GM23338 (cell line): ENCODE measurements around the gene KLRF2. TPM values are rescaled to one million over a fixed set of nuclear protein-coding genes. Genes with fewer than 3 reads are reported as not detected.

Source experiments
- ATAC-seq: fragments of 200-7000 bp; cut with Tn5 transposase; 3 replicates; pipeline ENCODE4 v1.9.1; 2020
- DNase-seq: peaks from one replicate; pipeline ENCODE4 v3.0.0-alpha.2; 2015; ENCODE audit warnings: low spot score
- H2AFZ ChIP-seq: fragments of 200-600 bp; sonication (generic); 2 replicates; pipeline ENCODE4 v1.8.0; 2016; ENCODE audit warnings: antibody characterized with exemption, mild to moderate bottlenecking, moderate library complexity
- H3F3A ChIP-seq: fragments of 200-600 bp; sonication (generic); replicated peaks from 2 replicates; pipeline ENCODE4 v1.8.0; 2017; ENCODE audit warnings: antibody characterized with exemption, mixed run types, low read depth
- H3K27ac ChIP-seq: fragments of 200-600 bp; sonication (generic); 2 replicates; pipeline ENCODE4 v1.6.1; 2016; ENCODE audit warnings: low read depth
- H3K27me3 ChIP-seq: fragments of 200-600 bp; sonication (generic); 2 replicates; pipeline ENCODE4 v1.8.0; 2016; ENCODE audit warnings: mild to moderate bottlenecking, mixed run types, moderate library complexity; ENCODE audit not compliant: insufficient read depth
- H3K36me3 ChIP-seq: fragments of 200-600 bp; sonication (generic); 2 replicates; pipeline ENCODE4 v1.8.0; 2016; ENCODE audit warnings: mild to moderate bottlenecking; ENCODE audit not compliant: insufficient read depth
- H3K4me1 ChIP-seq: fragments of 200-600 bp; sonication (generic); 2 replicates; pipeline ENCODE4 v1.8.0; 2016; ENCODE audit warnings: mild to moderate bottlenecking, moderate library complexity; ENCODE audit not compliant: insufficient read depth
- H3K4me2 ChIP-seq: fragments of 200-600 bp; sonication (generic); 2 replicates; pipeline ENCODE4 v1.7.1; 2017; ENCODE audit warnings: mixed run types
- H3K4me3 ChIP-seq: fragments of 200-600 bp; sonication (generic); 2 replicates; pipeline ENCODE4 v1.6.1; 2016; ENCODE audit warnings: mixed run types
- H3K79me2 ChIP-seq: fragments of 200-600 bp; sonication (generic); replicated peaks from 2 replicates; pipeline ENCODE4 v1.8.0; 2017; ENCODE audit warnings: mild to moderate bottlenecking; ENCODE audit not compliant: insufficient read depth
- H3K9me2 ChIP-seq: fragments of 200-600 bp; sonication (generic); 2 replicates; pipeline ENCODE4 v1.8.0; 2017; ENCODE audit not compliant: insufficient read depth
- H4K20me1 ChIP-seq: fragments of 200-600 bp; sonication (generic); replicated peaks from 2 replicates; pipeline ENCODE4 v1.8.0; 2017; ENCODE audit warnings: mild to moderate bottlenecking; ENCODE audit not compliant: insufficient read depth
- H3K27ac Mint-ChIP-seq: 2 replicates; pipeline ENCODE4 v1.8.0; 2020; ENCODE audit warnings: inconsistent platforms, mild to moderate bottlenecking, moderate library complexity, mixed read lengths
- H3K27me3 Mint-ChIP-seq: 3 replicates; pipeline ENCODE4 v1.8.0; 2022; ENCODE audit warnings: low read depth, mild to moderate bottlenecking, moderate library complexity, mixed read lengths, inconsistent platforms; ENCODE audit not compliant: insufficient read depth, poor library complexity
- H3K36me3 Mint-ChIP-seq: 3 replicates; pipeline ENCODE4 v1.8.0; 2021; ENCODE audit warnings: low read depth, mild to moderate bottlenecking, inconsistent platforms, moderate library complexity, mixed read lengths
- H3K4me1 Mint-ChIP-seq: 3 replicates; pipeline ENCODE4 v1.8.0; 2020; ENCODE audit warnings: mild to moderate bottlenecking, inconsistent platforms, mixed read lengths
- H3K4me3 Mint-ChIP-seq: 3 replicates; pipeline ENCODE4 v1.8.0; 2021; ENCODE audit warnings: moderate library complexity, mild to moderate bottlenecking, inconsistent platforms, mixed read lengths
- H3K9me3 Mint-ChIP-seq: 3 replicates; pipeline ENCODE4 v1.8.0; 2020; ENCODE audit warnings: moderate library complexity, mild to moderate bottlenecking, inconsistent platforms, mixed read lengths
- CREB1 ChIP-seq: fragments of 250-450 bp; sonication (Bioruptor Pico); IDR thresholded peaks from 2 replicates; pipeline ENCODE4 v1.5.0; 2020; ENCODE audit warnings: low read depth, mild to moderate bottlenecking, moderate library complexity
- EZH2 ChIP-seq: fragments of 200-600 bp; sonication (generic); IDR thresholded peaks from one replicate; pipeline ENCODE4 v1.8.0; 2017; ENCODE audit warnings: antibody characterized with exemption, mild to moderate bottlenecking, low read depth; ENCODE audit not compliant: unreplicated experiment
- EZH2phosphoT487 ChIP-seq: fragments of 200-600 bp; sonication (generic); IDR thresholded peaks from one replicate; pipeline ENCODE4 v1.8.1; 2018; ENCODE audit warnings: antibody characterized with exemption; ENCODE audit not compliant: unreplicated experiment
- JUNB ChIP-seq: IDR thresholded peaks from one replicate; pipeline ENCODE4 v1.6.1; 2016; ENCODE audit warnings: antibody characterized with exemption; ENCODE audit not compliant: unreplicated experiment
- NANOG ChIP-seq: IDR thresholded peaks from 2 replicates; pipeline ENCODE4 v1.6.1; 2016; ENCODE audit warnings: antibody characterized with exemption, borderline replicate concordance
- POLR2AphosphoS5 ChIP-seq: IDR thresholded peaks from 2 replicates; pipeline ENCODE4 v1.6.1; 2016; ENCODE audit warnings: antibody characterized with exemption, low read depth
- STAT1 ChIP-seq: IDR thresholded peaks from one replicate; pipeline ENCODE4 v1.6.1; 2016; ENCODE audit warnings: antibody characterized with exemption; ENCODE audit not compliant: unreplicated experiment
- ZNF331 ChIP-seq: fragments of 250-450 bp; sonication (Bioruptor Pico); IDR thresholded peaks from 2 replicates; pipeline ENCODE4 v1.5.0; 2020; ENCODE audit warnings: low read depth, mild to moderate bottlenecking, moderate library complexity
- ZNF462 ChIP-seq: fragments of 250-450 bp; sonication (Bioruptor Pico); IDR thresholded peaks from 2 replicates; pipeline ENCODE4 v1.5.0; 2020; ENCODE audit warnings: mild to moderate bottlenecking, moderate library complexity
- polyA plus RNA-seq: library from polyadenylated mRNA; unstranded; fragments of >200 nt; fragmentation: Nextera tagmentation; extraction: Ambion mirVana; gene quantifications from 2 replicates; pipeline ENCODE4 v1.2.1, GENCODE V29; 2016
- total RNA-seq: library from RNA; depleted of rRNA; stranded (reverse); fragments of >200 nt; shearing (Covaris generic); gene quantifications from 2 replicates; pipeline ENCODE4 v1.2.3, GENCODE V29; 2014
- TF ChIP-seq, protein P1 (sequence below), 2 experiments: fragments of 200-600 bp in 1 of 2; sonication (generic) in 1 of 2; conservative IDR thresholded peaks; 2 replicates each; pipeline versions ENCODE4 v1.5.1 to v1.6.1; 2016 to 2017; ENCODE audit warnings: antibody characterized with exemption in 2 of 2, low read depth in 2 of 2, mild to moderate bottlenecking in 2 of 2, moderate library complexity in 1 of 2
- TF ChIP-seq, protein P2 (sequence below): IDR thresholded peaks from 2 replicates; pipeline ENCODE4 v1.6.1; 2016; ENCODE audit warnings: antibody characterized with exemption

KLRF2 gene
- total and polyA plus RNA-seq, 2 experiments from 2014 or later: not detected

DNA sequence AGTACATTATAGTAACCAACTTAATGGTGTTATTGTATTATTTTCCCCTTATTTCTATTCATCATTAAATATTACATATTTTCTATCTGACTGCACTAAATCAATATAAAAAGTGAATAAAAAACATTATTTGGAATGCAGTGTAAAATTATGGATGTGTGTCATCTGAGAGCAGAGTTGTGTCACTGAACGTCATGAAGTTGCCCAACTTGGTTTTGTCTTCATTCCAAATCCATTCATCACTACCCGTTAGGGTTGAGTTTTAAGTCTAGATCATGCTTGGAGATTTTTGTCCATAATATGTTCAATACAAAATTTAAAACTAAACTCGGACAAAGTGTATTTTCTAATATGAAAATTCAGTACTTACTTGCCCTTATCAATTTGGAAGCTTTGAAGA, 37.9 kb upstream of the KLRF2 start:
- DNase-seq (no peak), ATAC-seq (no peak)
- Histone ChIP-seq H3K79me2 (no peaks in the 10 kb centered on the region), H3K27me3 (no peaks in the 10 kb centered on the region), H3F3A (no peaks in the 10 kb centered on the region), H4K20me1 (no peaks in the 10 kb centered on the region), H2AFZ (no peak overlapping the region), H3K4me1 (no peaks in the 10 kb centered on the region), H3K4me2 (no peak overlapping the region), H3K27ac (no peak overlapping the region), H3K9me2 (peaks cover 8% of the 10 kb centered on the region; the same call in 1 of the 2 replicates), H3K4me3 (no peak overlapping the region), H3K36me3 (no peaks in the 10 kb centered on the region)
- H3K36me3 Mint-ChIP-seq: no peaks in the 10 kb centered on the region
- no peak overlapping the region for H3K4me3 Mint-ChIP-seq
- H3K4me1 Mint-ChIP-seq: no peaks in the 10 kb centered on the region
- no peak overlapping the region for H3K27ac Mint-ChIP-seq
- no peaks in the 10 kb centered on the region for H3K27me3 Mint-ChIP-seq
- TF ChIP-seq EZH2 (no peak), STAT1 (no peak), NANOG (no peak), JUNB (no peak), EZH2phosphoT487 (no peak), POLR2AphosphoS5 (no peak), ZNF462 (CRISPR knock-in tag) (no peak), CREB1 (CRISPR knock-in tag) (no peak), ZNF331 (CRISPR knock-in tag) (no peak)
- TF ChIP-seq, protein P1, sequence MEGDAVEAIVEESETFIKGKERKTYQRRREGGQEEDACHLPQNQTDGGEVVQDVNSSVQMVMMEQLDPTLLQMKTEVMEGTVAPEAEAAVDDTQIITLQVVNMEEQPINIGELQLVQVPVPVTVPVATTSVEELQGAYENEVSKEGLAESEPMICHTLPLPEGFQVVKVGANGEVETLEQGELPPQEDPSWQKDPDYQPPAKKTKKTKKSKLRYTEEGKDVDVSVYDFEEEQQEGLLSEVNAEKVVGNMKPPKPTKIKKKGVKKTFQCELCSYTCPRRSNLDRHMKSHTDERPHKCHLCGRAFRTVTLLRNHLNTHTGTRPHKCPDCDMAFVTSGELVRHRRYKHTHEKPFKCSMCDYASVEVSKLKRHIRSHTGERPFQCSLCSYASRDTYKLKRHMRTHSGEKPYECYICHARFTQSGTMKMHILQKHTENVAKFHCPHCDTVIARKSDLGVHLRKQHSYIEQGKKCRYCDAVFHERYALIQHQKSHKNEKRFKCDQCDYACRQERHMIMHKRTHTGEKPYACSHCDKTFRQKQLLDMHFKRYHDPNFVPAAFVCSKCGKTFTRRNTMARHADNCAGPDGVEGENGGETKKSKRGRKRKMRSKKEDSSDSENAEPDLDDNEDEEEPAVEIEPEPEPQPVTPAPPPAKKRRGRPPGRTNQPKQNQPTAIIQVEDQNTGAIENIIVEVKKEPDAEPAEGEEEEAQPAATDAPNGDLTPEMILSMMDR (conservative IDR thresholded peaks at IDR 0.05; ENCODE audit: low read depth in 2 of 2): no peak
- TF ChIP-seq, protein P2, sequence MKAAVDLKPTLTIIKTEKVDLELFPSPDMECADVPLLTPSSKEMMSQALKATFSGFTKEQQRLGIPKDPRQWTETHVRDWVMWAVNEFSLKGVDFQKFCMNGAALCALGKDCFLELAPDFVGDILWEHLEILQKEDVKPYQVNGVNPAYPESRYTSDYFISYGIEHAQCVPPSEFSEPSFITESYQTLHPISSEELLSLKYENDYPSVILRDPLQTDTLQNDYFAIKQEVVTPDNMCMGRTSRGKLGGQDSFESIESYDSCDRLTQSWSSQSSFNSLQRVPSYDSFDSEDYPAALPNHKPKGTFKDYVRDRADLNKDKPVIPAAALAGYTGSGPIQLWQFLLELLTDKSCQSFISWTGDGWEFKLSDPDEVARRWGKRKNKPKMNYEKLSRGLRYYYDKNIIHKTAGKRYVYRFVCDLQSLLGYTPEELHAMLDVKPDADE: no peak
- H3K9me3 Mint-ChIP-seq: no peaks in the 10 kb centered on the region
